Naive thymus-derived CD4-positive, alpha-beta T cell (primary cell): ENCODE measurements around the gene ZSCAN23. TPM values are rescaled to one million over a fixed set of nuclear protein-coding genes. Genes with fewer than 3 reads are reported as not detected.

Experiments
- ATAC-seq: fragments of 150-1000 bp; cut with Tn5 transposase; 2 replicates; pipeline ENCODE4 v1.10.0; 2021; ENCODE audit warnings: mild to moderate bottlenecking, moderate library complexity
- CTCF ChIA-PET: fragments of 350-600 bp; sonication (Branson Sonifier 250); formaldehyde crosslinking; loops from one replicate; lab custom pipeline; 2021; ENCODE audit warnings: antibody characterized with exemption; lab: Charles Lee
- POLR2A ChIA-PET: fragments of 350-600 bp; sonication (Branson Sonifier 250); formaldehyde crosslinking; loops from one replicate; lab custom pipeline; 2021; ENCODE audit warnings: antibody characterized with exemption, inconsistent platforms; lab: Charles Lee
- DNase-seq, 9 donors: peaks; one replicate each; pipeline versions ENCODE4 v3.0.0 to v3.0.0-alpha.2; 2020 to 2022; ENCODE audit warnings: mixed read lengths in 1 of 9
- H3K27ac ChIP-seq: one replicate; pipeline ENCODE4 v1.7.0; 2013; ENCODE audit warnings: mild to moderate bottlenecking, low read depth, low read length, moderate library complexity
- H3K27me3 ChIP-seq, 2 donors: one replicate each; pipeline ENCODE4 v1.7.0; 2013; ENCODE audit warnings: low read length in 2 of 2, mild to moderate bottlenecking in 2 of 2, moderate library complexity in 2 of 2; ENCODE audit not compliant: control insufficient read depth in 2 of 2, insufficient read depth in 2 of 2
- H3K36me3 ChIP-seq, 3 experiments: 1 replicate in 2 of 3; 2 replicates in 1 of 3; pipeline ENCODE4 v1.7.0; 2013; ENCODE audit warnings: low read length in 3 of 3, mild to moderate bottlenecking in 3 of 3, moderate library complexity in 1 of 3; ENCODE audit not compliant: insufficient read depth in 3 of 3, control insufficient read depth in 2 of 3
- H3K4me1 ChIP-seq, 2 donors: one replicate each; pipeline ENCODE4 v1.7.0; 2013; ENCODE audit warnings: low read length in 2 of 2, mild to moderate bottlenecking in 2 of 2, moderate library complexity in 1 of 2; ENCODE audit not compliant: control insufficient read depth in 2 of 2, insufficient read depth in 2 of 2
- H3K4me3 ChIP-seq: 2 replicates; pipeline ENCODE4 v1.7.0; 2013; ENCODE audit warnings: mild to moderate bottlenecking, low read length
- H3K9me3 ChIP-seq, 3 experiments: 1 replicate in 2 of 3; 2 replicates in 1 of 3; pipeline ENCODE4 v1.7.0; 2013; ENCODE audit warnings: low read length in 3 of 3; ENCODE audit not compliant: control insufficient read depth in 2 of 3
- H3K27ac Mint-ChIP-seq, 9 donors: one replicate each; pipeline ENCODE4 v1.8.0; 2020 to 2022; ENCODE audit warnings: mixed read lengths in 9 of 9, mild to moderate bottlenecking in 8 of 9, moderate library complexity in 5 of 9, inconsistent platforms in 2 of 9
- H3K27me3 Mint-ChIP-seq, 5 donors: one replicate each; pipeline ENCODE4 v1.8.0; 2021 to 2022; ENCODE audit warnings: mixed read lengths in 5 of 5, mild to moderate bottlenecking in 1 of 5
- H3K36me3 Mint-ChIP-seq, 5 donors: one replicate each; pipeline ENCODE4 v1.8.0; 2020 to 2022; ENCODE audit warnings: mixed read lengths in 5 of 5, mild to moderate bottlenecking in 3 of 5, inconsistent platforms in 1 of 5
- H3K4me1 Mint-ChIP-seq, 7 donors: one replicate each; pipeline ENCODE4 v1.8.0; 2020 to 2022; ENCODE audit warnings: mixed read lengths in 7 of 7, mild to moderate bottlenecking in 3 of 7, inconsistent platforms in 1 of 7
- H3K4me3 Mint-ChIP-seq, 10 donors: one replicate each; pipeline ENCODE4 v1.8.0; 2020 to 2022; ENCODE audit warnings: mild to moderate bottlenecking in 10 of 10, mixed read lengths in 10 of 10, moderate library complexity in 6 of 10, inconsistent platforms in 2 of 10
- H3K9me3 Mint-ChIP-seq, 11 donors: one replicate each; pipeline ENCODE4 v1.8.0; 2020 to 2022; ENCODE audit warnings: mixed read lengths in 11 of 11, mild to moderate bottlenecking in 4 of 11, inconsistent platforms in 1 of 11, moderate library complexity in 1 of 11
- intact Hi-C, 2 donors: fragments of 100-400 bp; cut with micrococcal nuclease; formaldehyde crosslinking; loops; one replicate each; pipeline ENCODE4 v1.15.1; 2023
- polyA plus RNA-seq, 2 donors: library from polyadenylated mRNA; unstranded; fragments of 300-500 nt; fragmentation: Illumina TruSeq; gene quantifications; one replicate each; pipeline ENCODE4 v1.2.3, GENCODE V29; 2021
- total RNA-seq, 6 experiments: library from RNA in 5 of 6; stranded (reverse) in 5 of 6; gene quantifications; 1 replicate in 5 of 6; 2 replicates in 1 of 6; pipeline ENCODE4 v1.2.3 and lab custom pipeline; 2021 to 2026

ZSCAN23 gene
- total and polyA plus RNA-seq, 7 experiments from 2014 or later = 0.26 to 3.4 (median 2.2) TPM

DNA sequence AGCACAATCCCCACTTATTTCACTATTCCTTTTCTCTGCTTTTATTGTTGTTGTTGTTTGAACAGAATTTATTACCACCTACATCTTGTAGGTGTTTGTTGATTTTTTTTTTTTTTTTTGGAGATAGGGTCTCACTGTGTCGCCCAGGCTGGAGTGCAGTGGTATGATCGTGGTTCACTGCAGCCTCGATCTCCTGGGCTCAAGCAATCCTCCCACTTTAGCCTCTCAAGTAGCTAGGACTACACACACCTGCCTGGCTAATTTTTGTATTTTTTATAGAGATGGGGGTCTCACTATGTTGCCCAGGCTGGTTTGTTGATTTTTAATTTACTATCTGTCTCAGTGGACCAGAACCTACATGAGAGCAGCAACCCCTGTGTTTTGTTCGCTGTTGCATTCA lies 47.4 kb downstream of the ZSCAN23 start:
- DNase-seq = no peak
- H3K27me3 Mint-ChIP-seq = peaks cover 0 to 7% (median 0%) of the 10 kb centered on the region in 5 donors
- peaks cover 0 to 24% (median 16%) of the 10 kb centered on the region in 3 experiments for H3K36me3 ChIP-seq
- peaks cover 37 to 62% (median 59%) of the 10 kb centered on the region in 7 donors for H3K4me1 Mint-ChIP-seq
- intact Hi-C loops = loop anchor here in 1 of 2 donors (5.0 kb wide), 1 partner anchor 191 kb away; a partner anchor contains a TSS
- H3K4me3 Mint-ChIP-seq = peak overlapping the region in 2 of 10 donors; percentile 6 to 89
- H3K27ac ChIP-seq = no peak overlapping the region
- ChIA-PET POLR2A (no interaction called here), CTCF (no interaction called here)
- ATAC-seq = no peak
- no peak overlapping the region for H3K4me3 ChIP-seq
- peaks cover 9 to 65% (median 53%) of the 10 kb centered on the region in 5 donors for H3K36me3 Mint-ChIP-seq
- peak overlapping the region in 2 of 9 donors; percentile 8 to 80 for H3K27ac Mint-ChIP-seq
- peaks cover 0 to 11% (median 2%) of the 10 kb centered on the region in 11 donors for H3K9me3 Mint-ChIP-seq
- no peaks in the 10 kb centered on the region for H3K9me3 ChIP-seq
- no peaks in the 10 kb centered on the region for H3K27me3 ChIP-seq
- peaks cover 8 to 30% of the 10 kb centered on the region in 2 donors for H3K4me1 ChIP-seq

DNA sequence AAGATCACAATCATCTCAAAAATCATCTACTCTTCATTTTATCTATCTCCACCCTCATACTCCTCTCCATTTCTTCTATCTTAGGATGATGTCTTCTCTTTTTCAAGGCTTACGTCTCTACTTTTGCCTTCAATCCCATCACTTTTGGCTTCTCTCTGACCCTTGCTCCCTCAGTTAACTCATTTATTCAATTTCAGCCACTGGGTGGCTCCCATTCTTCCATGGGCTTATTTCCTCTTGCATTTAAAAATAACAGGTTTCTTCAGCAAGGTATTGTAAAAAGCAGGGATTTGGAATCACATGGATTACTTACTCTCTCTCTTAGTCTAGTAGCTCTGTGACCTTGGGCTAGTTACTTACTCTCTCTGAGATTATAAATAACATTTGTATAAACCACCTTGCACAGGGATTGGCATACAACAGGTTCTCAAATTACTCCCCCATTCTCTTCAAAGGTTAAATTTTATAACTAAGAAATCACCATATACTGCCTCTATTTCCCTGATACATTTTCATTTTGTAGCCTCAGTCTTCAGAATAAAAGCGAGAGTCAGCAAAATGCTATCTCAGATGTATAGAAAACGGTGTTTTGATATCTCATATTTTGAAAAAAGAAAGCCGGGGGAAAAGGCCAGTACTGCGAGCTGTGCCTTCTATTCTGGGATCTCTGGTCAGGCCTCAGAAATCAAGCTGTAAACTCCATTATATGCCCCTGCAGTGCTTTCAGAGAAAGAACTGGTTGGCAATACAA lies 49.2 kb downstream of the ZSCAN23 start:
- DNase-seq (peak in 2 of 9 donors; percentile 12 to 18), ATAC-seq (no peak)
- H3K27ac Mint-ChIP-seq = peak overlapping the region in 1 of 9 donors; percentile 4
- H3K27me3 Mint-ChIP-seq = no peaks in the 10 kb centered on the region
- H3K27ac ChIP-seq = no peak overlapping the region
- H3K9me3 Mint-ChIP-seq = peaks cover 0 to 6% (median 0%) of the 10 kb centered on the region in 11 donors
- no peaks in the 10 kb centered on the region for H3K9me3 ChIP-seq
- CTCF ChIA-PET = no interaction called here
- H3K4me3 ChIP-seq = no peak overlapping the region
- H3K4me1 Mint-ChIP-seq = peaks cover 32 to 64% (median 53%) of the 10 kb centered on the region in 7 donors
- H3K27me3 ChIP-seq = no peaks in the 10 kb centered on the region
- no peak overlapping the region for H3K4me3 Mint-ChIP-seq
- peaks cover 15 to 82% (median 68%) of the 10 kb centered on the region in 5 donors for H3K36me3 Mint-ChIP-seq
- intact Hi-C loops = loop anchor here in 1 of 2 donors (1.0 kb wide), 1 partner anchor 290 kb away; no protein-coding TSS in a partner anchor
- peaks cover 0 to 38% (median 24%) of the 10 kb centered on the region in 3 experiments for H3K36me3 ChIP-seq
- POLR2A ChIA-PET = no interaction called here
- peaks cover 8 to 23% of the 10 kb centered on the region in 2 donors for H3K4me1 ChIP-seq

DNA sequence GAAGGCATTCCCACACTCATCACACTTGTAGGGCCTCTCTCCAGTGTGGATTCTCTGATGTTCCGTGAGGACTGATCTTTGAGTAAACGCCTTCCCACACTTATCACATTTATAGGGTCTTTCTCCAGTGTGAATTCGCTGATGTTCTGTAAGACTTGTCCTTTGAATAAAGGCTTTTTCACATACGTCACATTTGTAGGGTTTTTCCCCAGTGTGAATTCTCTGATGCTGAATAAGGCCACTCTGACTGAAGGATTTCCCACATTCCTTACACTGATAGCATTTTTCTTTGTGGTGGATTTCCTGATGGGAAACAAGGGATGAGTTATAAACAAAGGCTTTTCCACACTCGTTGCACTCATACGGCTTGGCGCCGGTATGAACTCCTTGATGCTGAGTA lies 52.6 kb downstream of the ZSCAN23 start:
- intact Hi-C loops = no loop called here
- H3K4me3 ChIP-seq = no peak overlapping the region
- DNase-seq (no peak), ATAC-seq (no peak)
- Mint-ChIP-seq H3K4me1 (peaks cover 18 to 60% (median 35%) of the 10 kb centered on the region in 7 donors), H3K27ac (no peak overlapping the region), H3K27me3 (no peaks in the 10 kb centered on the region), H3K9me3 (peaks cover 0 to 6% (median 0%) of the 10 kb centered on the region in 11 donors), H3K4me3 (no peak overlapping the region), H3K36me3 (peaks cover 19 to 85% (median 77%) of the 10 kb centered on the region in 5 donors)
- no peaks in the 10 kb centered on the region for H3K9me3 ChIP-seq
- no peaks in the 10 kb centered on the region for H3K27me3 ChIP-seq
- ChIA-PET CTCF (no interaction called here), POLR2A (no interaction called here)
- H3K4me1 ChIP-seq = peaks cover 4 to 7% of the 10 kb centered on the region in 2 donors
- peaks cover 0 to 40% (median 24%) of the 10 kb centered on the region in 3 experiments for H3K36me3 ChIP-seq
- no peak overlapping the region for H3K27ac ChIP-seq

DNA sequence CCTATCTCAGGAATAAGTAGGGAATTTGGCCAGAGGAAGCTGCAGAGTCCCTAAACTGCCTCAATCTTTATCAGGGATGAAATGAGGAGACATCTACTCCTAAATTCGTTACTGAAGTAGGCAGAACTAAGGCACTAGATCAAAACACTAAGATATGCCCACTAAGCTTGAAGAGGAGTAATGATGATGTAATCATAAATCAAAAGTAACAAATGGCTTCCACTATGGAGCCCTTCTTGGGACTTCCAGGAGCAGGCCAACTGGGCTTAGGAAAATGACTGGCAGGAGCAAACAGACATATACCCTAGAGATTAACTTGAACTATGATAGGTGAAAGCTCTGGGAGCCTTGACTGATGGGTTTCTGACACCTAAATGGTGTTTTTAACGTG lies 59.2 kb downstream of the ZSCAN23 start:
- Histone ChIP-seq H3K4me1 (no peaks in the 10 kb centered on the region), H3K27ac (no peak overlapping the region), H3K9me3 (no peaks in the 10 kb centered on the region), H3K36me3 (peaks cover 0 to 25% (median 5%) of the 10 kb centered on the region in 3 experiments), H3K27me3 (no peaks in the 10 kb centered on the region), H3K4me3 (no peak overlapping the region)
- intact Hi-C loops = no loop called here
- CTCF ChIA-PET = no interaction called here
- H3K4me1 Mint-ChIP-seq = peaks cover 15 to 57% (median 37%) of the 10 kb centered on the region in 7 donors
- H3K27me3 Mint-ChIP-seq = no peaks in the 10 kb centered on the region
- H3K36me3 Mint-ChIP-seq = peaks cover 25 to 76% (median 74%) of the 10 kb centered on the region in 5 donors
- ATAC-seq = no peak
- H3K9me3 Mint-ChIP-seq = peaks cover 0 to 9% (median 0%) of the 10 kb centered on the region in 11 donors
- DNase-seq = no peak
- peak overlapping the region in 1 of 9 donors; percentile 23 for H3K27ac Mint-ChIP-seq
- POLR2A ChIA-PET = no interaction called here
- H3K4me3 Mint-ChIP-seq = peak overlapping the region in 2 of 10 donors; percentile 80 to 84

DNA sequence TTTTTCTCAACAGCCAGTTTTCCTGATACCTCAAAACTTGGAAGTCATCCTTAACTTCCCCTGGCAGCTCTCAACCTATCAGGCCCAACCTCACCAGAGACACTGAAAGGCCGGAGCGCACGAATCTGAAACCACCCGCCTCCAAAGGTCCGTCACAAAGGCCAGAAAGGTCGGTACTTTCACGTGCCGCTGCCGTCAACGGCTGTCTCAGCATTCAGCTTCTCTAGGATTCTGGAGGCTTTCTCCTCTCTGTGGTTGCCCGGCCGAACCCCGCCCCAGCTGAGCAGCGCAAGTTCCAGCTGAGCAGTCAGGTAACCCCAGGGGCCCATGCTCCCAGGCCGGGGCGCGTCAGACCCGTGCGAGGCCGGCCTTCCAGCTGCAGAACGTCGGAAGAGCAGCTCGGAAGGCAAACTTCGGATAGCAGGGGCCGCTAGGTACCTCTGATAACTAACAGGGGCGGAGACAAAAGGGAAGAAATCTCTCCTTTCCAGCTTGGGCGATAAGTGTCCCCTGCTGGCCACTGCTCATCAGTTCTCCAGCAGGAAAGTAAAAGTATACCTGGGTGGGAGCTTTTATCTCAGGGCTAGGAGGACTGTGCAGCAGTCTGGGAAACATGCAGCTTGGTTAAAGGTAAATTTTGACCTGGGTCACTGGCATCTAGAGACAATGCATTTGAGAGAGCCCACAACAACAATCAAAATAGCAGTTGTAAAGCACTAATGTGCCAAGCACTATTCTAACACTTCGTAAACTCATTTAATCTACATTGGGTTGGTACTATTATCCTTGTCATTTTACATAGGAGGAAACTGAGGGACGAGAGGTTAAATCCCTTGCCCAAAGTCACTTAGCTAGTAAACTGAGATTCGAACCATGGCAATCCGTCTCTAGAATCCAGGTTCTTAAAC lies 59.8 kb downstream of the ZSCAN23 start:
- H3K4me3 Mint-ChIP-seq = peak overlapping the region; percentile 76 to 86 (median 82)
- no peaks in the 10 kb centered on the region for H3K4me1 ChIP-seq
- H3K36me3 Mint-ChIP-seq = peaks cover 23 to 72% (median 69%) of the 10 kb centered on the region in 5 donors
- peaks cover 15 to 54% (median 34%) of the 10 kb centered on the region in 7 donors for H3K4me1 Mint-ChIP-seq
- peak overlapping the region in 7 of 9 donors; percentile 24 to 83 (median 40) for H3K27ac Mint-ChIP-seq
- ChIA-PET CTCF (no interaction called here), POLR2A (interaction anchor here (0.8 kb wide), 1 partner anchor 574 kb away, joined by 3 read pairs; a partner anchor contains a TSS)
- peak overlapping the region; percentile 22 for H3K4me3 ChIP-seq
- no peak overlapping the region for H3K27ac ChIP-seq
- H3K27me3 Mint-ChIP-seq = no peaks in the 10 kb centered on the region
- DNase-seq (peak in 8 of 9 donors; percentile 7 to 45 (median 24)), ATAC-seq (peak; percentile 92)
- intact Hi-C loops = loop anchor here in 1 of 2 donors (2.0 kb wide), 1 partner anchor 15 kb away; the partner anchor contains the start of gene ZSCAN12
- no peaks in the 10 kb centered on the region for H3K27me3 ChIP-seq
- peaks cover 0 to 25% (median 5%) of the 10 kb centered on the region in 3 experiments for H3K36me3 ChIP-seq
- H3K9me3 Mint-ChIP-seq = peaks cover 0 to 9% (median 0%) of the 10 kb centered on the region in 11 donors
- no peaks in the 10 kb centered on the region for H3K9me3 ChIP-seq
